OCI-LY7 (cell line): ENCODE results near the gene CBFA2T3. TPM values are rescaled to one million over a fixed set of nuclear protein-coding genes. Genes with fewer than 3 reads are reported as not detected.

Source experiments
- BruUV-seq: library from RNA; stranded (reverse); fragments of 400-500 nt; replicated peaks from 2 replicates; lab custom pipeline; 2021; lab: Mats Ljungman, UMichigan
- CTCF ChIA-PET: fragments of 300-600 bp; sonication (Branson Sonifier 250); formaldehyde crosslinking; loops from one replicate; lab custom pipeline; 2022; ENCODE audit warnings: antibody characterized with exemption; ENCODE audit not compliant: unreplicated experiment; lab: Charles Lee
- POLR2A ChIA-PET: fragments of 300-600 bp; sonication (Branson Sonifier 250); formaldehyde crosslinking; loops from one replicate; lab custom pipeline; 2022; ENCODE audit warnings: antibody characterized with exemption; lab: Charles Lee
- DNase-seq: peaks from one replicate; pipeline ENCODE4 v3.0.0-alpha.2; 2015; ENCODE audit warnings: low spot score
- H2AFZ ChIP-seq: fragments of 200-600 bp; sonication (generic), shearing (Covaris generic); 2 replicates; pipeline ENCODE4 v1.6.1; 2014; ENCODE audit warnings: mild to moderate bottlenecking, antibody characterized with exemption, low read length, moderate library complexity
- H3K27ac ChIP-seq: fragments of 200-600 bp; sonication (generic); 2 replicates; pipeline ENCODE4 v1.5.1; 2014; ENCODE audit warnings: mixed run types, low read depth, mild to moderate bottlenecking, moderate library complexity, low read length, inconsistent platforms; ENCODE audit not compliant: poor library complexity, severe bottlenecking
- H3K36me3 ChIP-seq: fragments of 200-600 bp; sonication (generic); 2 replicates; pipeline ENCODE4 v1.6.1; 2014; ENCODE audit warnings: mild to moderate bottlenecking, antibody characterized with exemption, low read length, moderate library complexity, mixed read lengths; ENCODE audit not compliant: insufficient read depth
- H3K4me1 ChIP-seq: fragments of 200-600 bp; sonication (generic); 2 replicates; pipeline ENCODE4 v1.5.1; 2014; ENCODE audit warnings: mild to moderate bottlenecking, low read length; ENCODE audit not compliant: insufficient read depth, poor library complexity, severe bottlenecking
- H3K4me2 ChIP-seq: fragments of 200-600 bp; sonication (generic); 2 replicates; pipeline ENCODE4 v1.6.1; 2014; ENCODE audit warnings: mild to moderate bottlenecking, low read length
- H3K4me3 ChIP-seq: fragments of 200-600 bp; sonication (generic); 2 replicates; pipeline ENCODE4 v1.5.1; 2014; ENCODE audit warnings: mild to moderate bottlenecking, low read depth, low read length; ENCODE audit not compliant: poor library complexity, severe bottlenecking
- H3K79me2 ChIP-seq: fragments of 200-600 bp; sonication (generic); 2 replicates; pipeline ENCODE4 v1.6.1; 2016; ENCODE audit warnings: low read depth, mild to moderate bottlenecking, low read length, moderate library complexity, mixed read lengths; ENCODE audit not compliant: insufficient read depth
- H3K9me2 ChIP-seq: fragments of 200-600 bp; sonication (generic); 2 replicates; pipeline ENCODE4 v1.6.1; 2016; ENCODE audit warnings: mild to moderate bottlenecking, low read length, mixed read lengths; ENCODE audit not compliant: insufficient read depth
- H3K9me3 ChIP-seq: fragments of 200-600 bp; sonication (generic); 2 replicates; pipeline ENCODE4 v1.6.1; 2014; ENCODE audit warnings: mild to moderate bottlenecking, mixed run types, low read length, mixed read lengths
- H4K20me1 ChIP-seq: fragments of 200-600 bp; sonication (generic); 2 replicates; pipeline ENCODE4 v1.6.1; 2014; ENCODE audit warnings: mild to moderate bottlenecking, antibody characterized with exemption, low read length, moderate library complexity, mixed read lengths; ENCODE audit not compliant: insufficient read depth
- EZH2phosphoT487 ChIP-seq: fragments of 200-600 bp; sonication (generic); IDR thresholded peaks from 2 replicates; pipeline ENCODE4 v1.6.1; 2018; ENCODE audit warnings: low read depth, borderline replicate concordance, mild to moderate bottlenecking, mixed run types, antibody characterized with exemption, low read length, moderate library complexity, mixed read lengths
- intact Hi-C: fragments of 100-400 bp; cut with micrococcal nuclease; formaldehyde crosslinking; loops from one replicate; pipeline ENCODE4 v1.10.0; 2022; ENCODE audit not compliant: unreplicated experiment
- total RNA-seq, 2 experiments: library from RNA; depleted of rRNA in 1 of 2; stranded (reverse); fragments of >200 nt in 1 of 2; shearing (Covaris generic) in 1 of 2; gene quantifications; 2 replicates each; pipeline ENCODE4 v1.2.3, GENCODE V29; 2014 to 2022
- TF ChIP-seq, protein P1 (sequence below): fragments of 200-600 bp; sonication (generic); conservative IDR thresholded peaks from 2 replicates; pipeline ENCODE4 v1.5.1; 2014; ENCODE audit warnings: mild to moderate bottlenecking, antibody characterized with exemption, low read length, moderate library complexity, mixed read lengths

CBFA2T3 gene
- total RNA-seq, 2 experiments from 2014 or later: 1.1 to 48.0 TPM

DNA sequence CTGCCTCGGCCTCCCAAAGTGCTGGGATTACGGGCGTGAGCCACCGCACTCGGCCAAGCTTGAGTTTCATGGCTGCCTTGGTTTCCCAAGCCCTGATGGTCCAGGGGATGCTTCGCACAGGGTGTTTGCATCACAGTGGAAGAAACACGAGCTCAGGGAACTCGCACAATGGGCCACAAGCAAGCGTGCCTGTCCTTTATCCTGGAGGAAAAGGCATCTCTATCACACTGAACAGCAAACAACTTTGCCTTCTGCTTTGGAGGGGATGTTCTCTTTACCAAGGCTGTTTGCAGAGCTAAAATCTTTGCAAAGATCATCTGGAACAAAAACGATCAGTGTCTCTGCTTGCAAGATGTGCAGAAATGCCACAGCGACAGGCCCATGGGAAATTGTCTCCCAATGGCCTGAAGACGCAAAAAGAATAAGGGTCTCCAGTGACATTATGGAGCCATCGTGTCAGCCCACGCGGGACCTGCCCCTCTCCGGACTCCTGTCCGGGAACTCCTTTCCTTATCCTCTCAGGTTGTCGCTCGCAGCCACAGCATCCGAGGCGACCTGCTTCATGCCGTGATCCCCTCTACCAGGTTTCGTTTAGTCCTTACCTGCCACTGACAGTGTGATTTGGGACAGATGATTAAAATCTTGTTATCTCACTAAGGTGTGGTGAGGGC lies 44.1 kb upstream of the CBFA2T3 start:
- H3K4me3 ChIP-seq: no peak overlapping the region
- H3K27ac ChIP-seq: no peak overlapping the region
- no peak overlapping the region for H2AFZ ChIP-seq
- ChIA-PET CTCF (no interaction called here), POLR2A (interaction anchor here (0.7 kb wide), 1 partner anchor 156 kb away, joined by 4 read pairs; no protein-coding TSS in a partner anchor)
- no peaks in the 10 kb centered on the region for H3K9me2 ChIP-seq
- H3K36me3 ChIP-seq: no peaks in the 10 kb centered on the region
- intact Hi-C loops: no loop called here
- DNase-seq: no peak
- no peaks in the 10 kb centered on the region for H3K79me2 ChIP-seq
- H4K20me1 ChIP-seq: no peaks in the 10 kb centered on the region
- 0 out of 2 replicates have a peak, but pooled peaks cover 4% of the 10 kb centered on the region for H3K9me3 ChIP-seq
- H3K4me1 ChIP-seq: peaks cover 4% of the 10 kb centered on the region
- no TSS peak for BruUV-seq
- H3K4me2 ChIP-seq: no peak overlapping the region
- no peak for TF ChIP-seq EZH2phosphoT487
- TF ChIP-seq, protein P1, sequence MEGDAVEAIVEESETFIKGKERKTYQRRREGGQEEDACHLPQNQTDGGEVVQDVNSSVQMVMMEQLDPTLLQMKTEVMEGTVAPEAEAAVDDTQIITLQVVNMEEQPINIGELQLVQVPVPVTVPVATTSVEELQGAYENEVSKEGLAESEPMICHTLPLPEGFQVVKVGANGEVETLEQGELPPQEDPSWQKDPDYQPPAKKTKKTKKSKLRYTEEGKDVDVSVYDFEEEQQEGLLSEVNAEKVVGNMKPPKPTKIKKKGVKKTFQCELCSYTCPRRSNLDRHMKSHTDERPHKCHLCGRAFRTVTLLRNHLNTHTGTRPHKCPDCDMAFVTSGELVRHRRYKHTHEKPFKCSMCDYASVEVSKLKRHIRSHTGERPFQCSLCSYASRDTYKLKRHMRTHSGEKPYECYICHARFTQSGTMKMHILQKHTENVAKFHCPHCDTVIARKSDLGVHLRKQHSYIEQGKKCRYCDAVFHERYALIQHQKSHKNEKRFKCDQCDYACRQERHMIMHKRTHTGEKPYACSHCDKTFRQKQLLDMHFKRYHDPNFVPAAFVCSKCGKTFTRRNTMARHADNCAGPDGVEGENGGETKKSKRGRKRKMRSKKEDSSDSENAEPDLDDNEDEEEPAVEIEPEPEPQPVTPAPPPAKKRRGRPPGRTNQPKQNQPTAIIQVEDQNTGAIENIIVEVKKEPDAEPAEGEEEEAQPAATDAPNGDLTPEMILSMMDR: no peak

DNA sequence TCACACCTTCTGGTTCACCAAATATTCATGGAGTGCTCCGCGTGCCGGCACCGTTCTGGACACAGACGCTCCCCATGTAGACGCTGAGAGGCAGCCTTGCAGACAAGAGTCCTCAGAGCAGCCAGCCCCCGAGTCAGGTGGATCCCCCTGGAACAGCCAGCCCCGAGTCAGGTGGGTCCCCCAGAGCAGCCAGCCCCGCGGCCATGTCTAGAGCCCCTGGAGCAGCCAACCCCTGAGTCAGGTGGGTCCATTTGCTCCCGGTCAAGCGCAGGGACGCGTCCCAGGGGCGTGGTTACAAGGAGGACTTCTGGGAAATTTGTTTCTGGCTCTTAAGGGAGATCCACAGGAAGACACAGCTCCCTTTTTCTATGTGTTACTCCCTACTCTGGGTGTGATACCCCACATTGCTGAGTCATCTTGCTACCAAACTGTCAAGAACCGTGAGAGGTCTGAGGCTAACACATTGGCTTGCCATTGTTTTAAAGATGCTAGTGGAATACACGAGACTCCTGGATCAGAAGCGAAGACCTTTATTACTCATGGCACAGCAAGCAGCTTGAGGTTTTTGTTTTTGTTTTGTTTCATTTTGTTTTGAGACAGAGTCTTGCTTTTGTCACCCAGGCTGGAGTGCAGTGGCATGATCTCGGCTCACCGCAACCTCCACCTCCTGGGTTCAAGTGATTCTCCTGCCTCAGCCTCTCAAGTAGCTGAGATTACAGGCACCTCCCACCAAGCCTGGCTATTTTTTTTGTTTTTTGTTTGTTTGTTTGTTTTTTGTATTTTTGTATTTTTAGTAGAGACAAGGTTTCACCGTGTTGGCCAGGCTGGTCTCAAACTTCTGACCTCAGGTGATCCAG lies 43.3 kb upstream of the CBFA2T3 start:
- Histone ChIP-seq H3K9me3 (0 out of 2 replicates have a peak, but pooled peaks cover 5% of the 10 kb centered on the region), H2AFZ (no peak overlapping the region), H4K20me1 (no peaks in the 10 kb centered on the region), H3K4me1 (no peaks in the 10 kb centered on the region), H3K4me2 (no peak overlapping the region), H3K36me3 (no peaks in the 10 kb centered on the region), H3K4me3 (no peak overlapping the region), H3K27ac (no peak overlapping the region), H3K79me2 (no peaks in the 10 kb centered on the region), H3K9me2 (no peaks in the 10 kb centered on the region)
- BruUV-seq: no TSS peak
- TF ChIP-seq, protein P1: no peak
- no peak for DNase-seq
- POLR2A ChIA-PET: interaction anchor here (0.6 to 0.7 kb wide), 2 partner anchors 25 to 143 kb away, joined by 3 to 4 read pairs; no protein-coding TSS in a partner anchor
- CTCF ChIA-PET: no interaction called here
- intact Hi-C loops: no loop called here
